ENCODE measurements around the gene ACOXL. TPM values are rescaled to one million over a fixed set of nuclear protein-coding genes. Genes with fewer than 3 reads are reported as not detected.

Gene ACOXL
- total and polyA plus RNA-seq, 4 donors = 4.4 to 32.8 (median 12.2) TPM

DNA sequence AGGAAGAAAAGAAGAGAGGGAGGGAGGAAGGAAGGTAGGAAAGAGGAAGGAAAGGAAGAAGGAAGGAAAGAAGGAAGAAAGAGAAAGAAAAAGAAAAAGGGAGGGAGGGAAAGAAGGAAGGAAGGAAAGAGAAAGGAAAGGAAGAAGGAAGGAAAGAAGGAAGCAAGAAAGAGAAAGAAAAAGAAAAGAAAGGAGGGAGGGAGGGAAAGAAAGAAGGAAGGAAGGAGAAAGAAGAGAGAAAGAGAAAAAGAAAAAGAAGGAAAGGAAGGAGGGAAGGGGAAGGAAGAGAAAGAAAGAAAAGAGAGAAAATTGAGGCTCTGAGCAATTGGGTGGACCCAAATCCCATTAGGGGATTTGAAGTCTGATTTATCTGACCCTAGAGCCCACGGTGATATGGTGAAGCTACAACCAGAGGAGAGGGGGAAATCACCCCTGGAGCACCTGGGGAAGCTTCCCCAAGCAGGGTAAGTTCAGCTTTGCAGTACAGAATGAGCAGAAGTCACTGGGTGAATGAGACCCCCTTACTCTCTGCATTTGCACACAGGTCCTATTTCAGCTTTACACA is 210.8 kb downstream of the ACOXL start:
- no peak for DNase-seq
- Histone ChIP-seq H3K4me3 (no peak overlapping the region), H3K27me3 (ENCODE audit: control insufficient read depth in 3 of 3, insufficient read depth in 3 of 3, low read length in 2 of 3) (no peaks in the 10 kb centered on the region), H3K36me3 (ENCODE audit: control insufficient read depth in 4 of 4, insufficient read depth in 4 of 4, low read length in 4 of 4) (no peaks in the 10 kb centered on the region), H3K27ac (ENCODE audit: low read depth in 1 of 2, low read length in 1 of 2) (no peak overlapping the region), H3K9me3 (ENCODE audit: control insufficient read depth in 4 of 4, insufficient read depth in 3 of 4, low read length in 3 of 4) (no peaks in the 10 kb centered on the region), H3K9ac (ENCODE audit: insufficient read depth in 1 of 2, low read length in 2 of 2) (no peak overlapping the region), H3K4me1 (ENCODE audit: control insufficient read depth in 5 of 5, insufficient read depth in 5 of 5, low read length in 5 of 5) (peaks cover 4 to 48% (median 14%) of the 10 kb centered on the region in 5 donors)
- TF ChIP-seq CTCF (IDR thresholded peaks at IDR 0.05; ENCODE audit: control extremely low read depth, extremely low read depth) = no peak
- ATAC-seq (ENCODE audit: insufficient read depth, low FRiP score) = no peak
- WGBS, 2 donors = 70 to 100% methylated on average over 1 of the region's 1 CpG

DNA sequence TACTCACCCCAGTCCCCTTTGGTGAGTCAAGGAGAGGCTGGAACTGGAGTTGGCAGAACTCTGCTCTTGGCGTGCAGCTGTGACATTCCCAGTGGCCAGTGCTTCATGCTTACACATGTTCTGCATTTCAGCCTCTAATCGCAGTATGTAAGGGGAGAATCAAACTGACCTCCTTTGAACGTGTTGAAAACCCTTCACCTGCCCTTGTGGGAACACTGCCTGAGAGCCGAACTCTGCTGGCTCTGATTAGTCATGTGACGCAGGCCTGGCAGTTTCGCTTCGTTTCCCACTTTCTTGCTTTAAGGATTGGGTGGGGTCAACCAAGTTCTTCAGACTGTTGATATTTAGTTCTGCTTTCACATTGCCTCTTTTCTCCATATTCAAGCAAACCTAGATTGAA is 214.5 kb downstream of the ACOXL start:
- peaks cover 4 to 48% (median 24%) of the 10 kb centered on the region in 5 donors for H3K4me1 ChIP-seq (ENCODE audit: control insufficient read depth in 5 of 5, insufficient read depth in 5 of 5, low read length in 5 of 5)
- no peak overlapping the region for H3K9ac ChIP-seq (ENCODE audit: insufficient read depth in 1 of 2, low read length in 2 of 2)
- H3K9me3 ChIP-seq (ENCODE audit: control insufficient read depth in 4 of 4, insufficient read depth in 3 of 4, low read length in 3 of 4) = no peaks in the 10 kb centered on the region
- no peak overlapping the region for H3K4me3 ChIP-seq
- no peak for TF ChIP-seq CTCF (IDR thresholded peaks at IDR 0.05; ENCODE audit: control extremely low read depth, extremely low read depth)
- no peaks in the 10 kb centered on the region for H3K36me3 ChIP-seq (ENCODE audit: control insufficient read depth in 4 of 4, insufficient read depth in 4 of 4, low read length in 4 of 4)
- DNase-seq (peak in 1 of 3 donors; percentile 15), ATAC-seq (ENCODE audit: insufficient read depth, low FRiP score) (no peak)
- WGBS, 2 donors = 38 to 64% methylated on average over 7 of the region's 7 CpGs
- no peaks in the 10 kb centered on the region for H3K27me3 ChIP-seq (ENCODE audit: control insufficient read depth in 3 of 3, insufficient read depth in 3 of 3, low read length in 2 of 3)
- H3K27ac ChIP-seq (ENCODE audit: low read depth in 1 of 2, low read length in 1 of 2) = peak overlapping the region in 1 of 2 donors; percentile 32

DNA sequence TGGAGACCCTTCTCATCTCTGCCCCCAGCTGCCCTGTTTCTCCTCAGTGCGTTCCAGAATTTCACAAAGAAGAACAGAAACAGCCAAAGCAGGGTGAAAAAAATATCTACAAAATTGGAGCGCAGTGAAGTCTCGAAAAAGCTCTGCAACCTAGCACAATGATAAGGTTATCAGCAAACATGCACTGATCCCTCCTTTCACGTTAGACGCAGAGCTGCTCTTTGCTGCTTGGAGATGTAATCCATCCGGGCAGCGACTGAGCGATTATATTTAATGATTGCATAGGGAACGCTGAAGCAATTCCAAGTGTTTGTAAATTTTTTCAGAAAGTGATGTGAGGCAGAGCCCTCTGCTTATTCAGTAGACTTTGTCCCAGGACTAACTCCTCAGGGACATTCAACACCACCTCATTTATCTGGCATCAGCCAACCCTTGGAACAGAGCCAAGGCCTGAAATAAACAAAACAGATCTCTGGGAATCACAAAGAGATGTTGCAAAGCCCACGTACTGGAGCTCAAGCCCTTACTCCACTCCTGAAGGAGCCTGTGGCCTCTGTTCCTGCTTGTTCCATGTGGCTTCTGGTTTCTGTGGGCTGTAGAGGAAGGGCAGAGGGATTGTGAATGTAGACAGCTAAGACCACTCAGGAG is 215.8 kb downstream of the ACOXL start:
- H3K9ac ChIP-seq (ENCODE audit: insufficient read depth in 1 of 2, low read length in 2 of 2) = no peak overlapping the region
- no peaks in the 10 kb centered on the region for H3K27me3 ChIP-seq (ENCODE audit: control insufficient read depth in 3 of 3, insufficient read depth in 3 of 3, low read length in 2 of 3)
- WGBS, 2 donors = 52 to 58% methylated on average over 10 of the region's 10 CpGs
- peaks cover 4 to 44% (median 23%) of the 10 kb centered on the region in 5 donors for H3K4me1 ChIP-seq (ENCODE audit: control insufficient read depth in 5 of 5, insufficient read depth in 5 of 5, low read length in 5 of 5)
- H3K4me3 ChIP-seq = no peak overlapping the region
- no peaks in the 10 kb centered on the region for H3K36me3 ChIP-seq (ENCODE audit: control insufficient read depth in 4 of 4, insufficient read depth in 4 of 4, low read length in 4 of 4)
- peak; percentile 94 to 99 (median 99) for DNase-seq
- H3K9me3 ChIP-seq (ENCODE audit: control insufficient read depth in 4 of 4, insufficient read depth in 3 of 4, low read length in 3 of 4) = no peaks in the 10 kb centered on the region
- ATAC-seq (ENCODE audit: insufficient read depth, low FRiP score) = no peak
- no peak for TF ChIP-seq CTCF (IDR thresholded peaks at IDR 0.05; ENCODE audit: control extremely low read depth, extremely low read depth)
- no peak overlapping the region for H3K27ac ChIP-seq (ENCODE audit: low read depth in 1 of 2, low read length in 1 of 2)

Measured in lung (tissue), 12 donors.